SK-MEL-5 (cell line): Measurements from ENCODE around the gene GM2A. TPM values are rescaled to one million over a fixed set of nuclear protein-coding genes. Genes with fewer than 3 reads are reported as not detected.
"Not testable (repeated sequence)": the region's sequence is repeated elsewhere in the genome, so short reads cannot be mapped to it uniquely, and the experiment has no call there.

ENCODE experiments used
- DNase-seq: peaks from one replicate; pipeline ENCODE4 v3.0.0-alpha.2; 2016; ENCODE audit warnings: low read depth, low spot score
- in situ Hi-C: cut with HindIII; loops from 2 replicates; pipeline ENCODE4 v1.10.0; 2016; ENCODE audit warnings: low sequenced_read_pairs, high pct_unique_total_duplicates, low pct_unique_long_range_greater_than_20kb
- total RNA-seq: library from RNA; depleted of rRNA; stranded (reverse); fragments of >200 nt; shearing (Covaris generic); gene quantifications from 2 replicates; pipeline ENCODE4 v1.2.3, GENCODE V29; 2014

The GM2A gene
- total RNA-seq, 1 experiment from 2014 or later, result 93.4 TPM

GRCh38 chr5:151224372-151224771 lies 28.6 kb upstream of the GM2A start:
- in situ Hi-C loops, result no loop called here
- no peak for DNase-seq

GRCh38 chr5:151225071-151225470 lies 27.9 kb upstream of the GM2A start:
- no peak for DNase-seq
- in situ Hi-C loops, result no loop called here

GRCh38 chr5:151225475-151225874 lies 27.5 kb upstream of the GM2A start:
- DNase-seq, result no peak
- in situ Hi-C loops, result no loop called here

- in situ Hi-C loops, result no loop called here
- DNase-seq, result no peak
These were observed 25.0 kb upstream of the GM2A start for GRCh38 chr5:151227918-151228447.

- no peak for DNase-seq
- in situ Hi-C loops, result no loop called here
These were observed 24.0 kb upstream of the GM2A start for GRCh38 chr5:151228986-151229385.

GRCh38 chr5:151230048-151230680 lies 22.8 kb upstream of the GM2A start:
- in situ Hi-C loops, result no loop called here
- no peak for DNase-seq

- in situ Hi-C loops, result no loop called here
- no peak for DNase-seq
These were observed 21.6 kb upstream of the GM2A start for GRCh38 chr5:151231359-151231758.

- in situ Hi-C loops, result no loop called here
- no peak for DNase-seq
These were observed 19.3 kb upstream of the GM2A start for GRCh38 chr5:151233616-151234085.

- in situ Hi-C loops, result no loop called here
- DNase-seq, result no peak
These were observed 18.3 kb upstream of the GM2A start for GRCh38 chr5:151234476-151235238.

GRCh38 chr5:151235239-151235571 lies 17.8 kb upstream of the GM2A start:
- in situ Hi-C loops, DNase-seq: not testable (repeated sequence)

- in situ Hi-C loops, result no loop called here
These were observed 16.1 kb upstream of the GM2A start for GRCh38 chr5:151236888-151237287.

GRCh38 chr5:151237685-151238084 lies 15.3 kb upstream of the GM2A start:
- in situ Hi-C loops, result no loop called here

More at GRCh38 chr5:151236888-151237287, 16.1 kb upstream of the GM2A start:
- no peak for DNase-seq

GRCh38 chr5:151238303-151238741 lies 14.7 kb upstream of the GM2A start:
- in situ Hi-C loops, result no loop called here
- DNase-seq, result no peak

More at GRCh38 chr5:151237685-151238084, 15.3 kb upstream of the GM2A start:
- DNase-seq, result no peak

GRCh38 chr5:151239237-151239861 lies 13.6 kb upstream of the GM2A start:
- peak; percentile 69 for DNase-seq
- in situ Hi-C loops, result no loop called here

GRCh38 chr5:151240268-151240835 lies 12.6 kb upstream of the GM2A start:
- DNase-seq, in situ Hi-C loops: not testable (repeated sequence)

- in situ Hi-C loops, result no loop called here
These were observed 11.9 kb upstream of the GM2A start for GRCh38 chr5:151240924-151241635.

GRCh38 chr5:151243127-151243526 lies 9.9 kb upstream of the GM2A start:
- DNase-seq, result no peak
- in situ Hi-C loops, result no loop called here

More at GRCh38 chr5:151240924-151241635, 11.9 kb upstream of the GM2A start:
- no peak for DNase-seq
